GM21360 (cell line): ENCODE results near the gene ZNF761.
"Not testable (repeated sequence)": the region's sequence is repeated elsewhere in the genome, so short reads cannot be mapped to it uniquely, and the experiment has no call there.

Experiments used
- ATAC-seq: cut with Tn5 transposase; IDR thresholded peaks from one replicate; pipeline ENCODE4 v1.9.1; 2021; ENCODE audit warnings: mild to moderate bottlenecking, moderate library complexity; ENCODE audit not compliant: unreplicated experiment

ZNF761 gene

DNA sequence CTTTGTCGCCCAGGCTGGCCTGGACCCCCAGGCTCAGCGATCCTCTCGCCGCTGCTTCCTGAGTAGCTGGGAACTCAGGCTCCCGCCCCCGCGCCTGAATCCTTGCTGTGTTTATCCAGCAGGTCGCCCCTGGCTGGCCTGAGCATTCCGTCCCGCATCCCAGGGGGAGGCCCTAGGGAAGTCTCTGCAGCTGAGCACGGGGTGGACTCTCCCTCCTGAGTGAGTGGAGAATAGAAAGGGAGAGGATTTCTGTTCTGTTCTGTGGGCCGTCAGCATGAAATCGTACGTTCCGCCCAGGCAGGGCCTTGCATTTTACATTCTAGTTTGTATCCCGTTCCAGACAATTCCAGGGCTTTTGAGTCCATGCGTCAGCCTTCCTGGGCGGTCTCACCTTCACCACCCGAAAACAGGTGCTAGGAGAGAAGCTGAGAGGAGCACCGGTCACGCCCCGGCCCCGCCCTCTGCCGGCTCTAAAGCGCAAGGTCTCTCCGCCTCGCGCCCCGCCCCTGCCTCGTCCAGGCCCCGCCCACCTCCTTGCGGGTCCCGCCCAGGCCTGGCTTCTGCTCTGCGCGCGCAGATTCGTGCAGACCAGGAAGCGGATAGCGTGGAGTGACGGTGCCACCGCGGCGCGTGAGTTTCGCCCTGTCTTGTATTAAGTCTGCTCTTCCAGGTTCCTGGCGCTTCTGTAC, at the start of gene ZNF761:
Gene ZNF761 (plus strand): TSS at position 586 of the 689 bp plus-strand sequence. CDS start 15,285 bp downstream, outside the sequence.
- peak; percentile 93 for ATAC-seq

- ATAC-seq: no peak
Measured at GRCh38 chr19:53388168-53388567, 43.6 kb upstream of the ZNF761 start.

GRCh38 chr19:53388904-53389303, 42.9 kb upstream of the ZNF761 start:
- ATAC-seq: no peak

DNA sequence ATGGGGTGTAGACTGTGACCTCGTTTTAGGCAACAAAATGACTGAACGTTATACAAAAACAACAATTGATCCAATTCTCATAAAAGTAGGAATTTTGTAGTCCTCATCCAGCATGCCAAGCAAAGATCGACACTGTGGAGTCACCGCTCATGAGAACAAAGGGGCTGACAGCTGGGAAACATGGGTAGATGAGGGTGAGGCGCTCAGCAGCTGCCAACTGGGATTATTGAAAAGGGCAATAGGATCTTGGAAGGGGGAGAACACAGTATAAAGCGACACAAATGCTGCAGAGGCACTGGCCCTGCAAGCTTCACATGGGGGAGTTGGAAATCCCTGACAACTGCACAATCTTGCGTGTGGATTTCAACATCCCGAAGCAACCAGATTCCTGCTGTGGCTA, 42.2 kb upstream of the ZNF761 start:
- no peak for ATAC-seq

DNA sequence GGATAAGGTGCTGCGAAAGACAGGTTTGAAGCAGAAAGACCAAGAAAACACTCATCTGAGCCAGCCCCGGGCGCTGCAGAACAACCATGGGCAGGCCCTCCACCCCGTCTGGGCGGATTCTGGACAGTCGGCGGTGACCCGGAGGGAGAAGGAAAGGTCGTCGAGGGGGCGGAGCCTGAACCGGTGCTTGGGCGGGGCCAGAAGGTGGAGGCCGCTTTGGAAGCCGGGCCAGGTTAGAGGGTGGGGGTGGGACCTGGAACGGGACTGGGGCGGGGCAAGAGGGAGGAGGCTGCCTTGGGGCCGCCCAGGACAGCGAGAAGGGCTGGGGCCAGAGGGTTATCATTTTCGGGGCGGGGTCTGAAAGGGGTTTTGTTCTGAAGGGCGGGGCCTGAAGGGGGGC, 41.8 kb upstream of the ZNF761 start:
- no peak for ATAC-seq

- ATAC-seq: peak; percentile 6
Measured at GRCh38 chr19:53394522-53394973, 37.2 kb upstream of the ZNF761 start.

GRCh38 chr19:53394974-53395839, 36.6 kb upstream of the ZNF761 start, which contains the start of gene ZNF765:
ZNF765 (plus strand) TSS chr19:53395149; CDS start chr19:53398016, 2,867 bp downstream.
- ATAC-seq: peak; percentile 89

DNA sequence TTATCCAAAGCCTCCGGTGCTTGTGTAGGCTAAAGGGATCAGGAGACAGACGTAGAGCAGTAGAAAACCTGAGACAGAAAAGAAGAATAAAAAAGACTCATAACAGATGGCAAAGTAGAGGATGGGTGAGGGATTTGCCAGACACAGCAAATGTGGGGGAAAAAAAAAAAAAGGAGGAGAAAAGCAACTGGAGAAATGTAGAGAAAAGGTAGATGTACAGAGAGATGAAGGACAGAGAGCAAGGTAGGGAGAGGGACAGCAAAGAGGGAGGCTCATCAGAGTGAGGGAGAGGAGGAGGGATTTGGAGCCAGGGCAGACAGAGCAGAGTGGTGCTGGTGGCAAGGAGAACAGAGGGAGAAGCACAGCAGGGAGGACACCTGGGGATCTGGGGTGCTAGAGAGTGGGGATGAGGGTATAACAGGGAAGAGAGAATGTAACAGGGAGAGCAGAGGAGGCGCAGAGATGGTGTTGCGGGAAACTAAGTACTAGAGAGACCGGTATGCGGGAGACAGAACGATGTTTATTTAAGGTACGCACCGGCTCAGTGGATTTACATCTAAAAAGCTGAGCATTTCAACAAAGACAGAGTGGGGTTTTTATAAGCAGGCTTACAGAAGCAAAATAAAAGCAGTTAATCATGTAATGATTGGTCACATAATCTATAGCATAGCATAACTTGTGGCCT, 35.8 kb upstream of the ZNF761 start:
- not testable (repeated sequence) for ATAC-seq

- no peak for ATAC-seq
Measured at GRCh38 chr19:53396525-53396868, 35.3 kb upstream of the ZNF761 start.

- not testable (repeated sequence) for ATAC-seq
Measured at GRCh38 chr19:53397918-53398317, 33.9 kb upstream of the ZNF761 start.

- no peak for ATAC-seq
Measured at GRCh38 chr19:53409505-53410204, 22.1 kb upstream of the ZNF761 start.

DNA sequence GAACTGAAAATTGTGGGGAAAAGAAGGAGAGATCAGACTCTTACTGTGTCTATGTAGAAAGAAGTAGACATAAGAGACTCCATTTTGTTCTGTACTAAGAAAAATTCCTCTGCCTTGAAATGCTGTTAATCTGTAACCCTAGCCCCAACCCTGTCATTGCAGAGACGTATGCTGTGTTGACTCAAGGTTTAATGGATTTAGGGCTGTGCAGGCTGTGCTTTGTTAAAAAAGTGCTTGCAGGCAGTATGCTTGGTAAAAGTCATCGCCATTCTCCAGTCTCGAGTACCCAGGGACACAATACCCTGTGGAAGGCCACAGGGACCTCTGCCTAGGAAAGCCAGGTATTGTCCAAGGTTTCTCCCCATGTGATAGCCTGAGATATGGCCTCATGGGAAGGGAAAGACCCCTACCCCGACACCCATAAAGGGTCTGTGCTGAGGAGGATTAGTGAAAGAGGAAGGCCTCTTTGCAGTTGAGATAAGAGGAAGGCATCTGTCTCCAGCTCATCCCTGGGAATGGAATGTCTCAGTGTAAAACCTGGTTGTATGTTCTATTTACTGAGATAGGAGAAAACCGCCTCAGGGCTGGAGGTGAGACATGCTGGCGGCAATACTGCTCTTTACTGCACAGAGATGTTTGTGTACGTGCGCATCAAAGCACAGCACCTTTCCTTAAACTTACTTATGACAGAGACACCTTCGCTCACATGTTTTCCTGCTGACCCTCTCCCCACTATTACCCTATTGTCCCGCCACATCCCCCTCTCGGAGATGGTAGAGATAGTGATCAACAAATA, 11.1 kb upstream of the ZNF761 start:
- ATAC-seq: not testable (repeated sequence)

GRCh38 chr19:53422551-53422950, 9.2 kb upstream of the ZNF761 start:
- no peak for ATAC-seq

GRCh38 chr19:53423074-53423473, 8.7 kb upstream of the ZNF761 start:
- ATAC-seq: not testable (repeated sequence)

GRCh38 chr19:53423680-53424079, 8.1 kb upstream of the ZNF761 start:
- ATAC-seq: not testable (repeated sequence)

- ATAC-seq: no peak
Measured at GRCh38 chr19:53424968-53425597, 6.7 kb upstream of the ZNF761 start.

DNA sequence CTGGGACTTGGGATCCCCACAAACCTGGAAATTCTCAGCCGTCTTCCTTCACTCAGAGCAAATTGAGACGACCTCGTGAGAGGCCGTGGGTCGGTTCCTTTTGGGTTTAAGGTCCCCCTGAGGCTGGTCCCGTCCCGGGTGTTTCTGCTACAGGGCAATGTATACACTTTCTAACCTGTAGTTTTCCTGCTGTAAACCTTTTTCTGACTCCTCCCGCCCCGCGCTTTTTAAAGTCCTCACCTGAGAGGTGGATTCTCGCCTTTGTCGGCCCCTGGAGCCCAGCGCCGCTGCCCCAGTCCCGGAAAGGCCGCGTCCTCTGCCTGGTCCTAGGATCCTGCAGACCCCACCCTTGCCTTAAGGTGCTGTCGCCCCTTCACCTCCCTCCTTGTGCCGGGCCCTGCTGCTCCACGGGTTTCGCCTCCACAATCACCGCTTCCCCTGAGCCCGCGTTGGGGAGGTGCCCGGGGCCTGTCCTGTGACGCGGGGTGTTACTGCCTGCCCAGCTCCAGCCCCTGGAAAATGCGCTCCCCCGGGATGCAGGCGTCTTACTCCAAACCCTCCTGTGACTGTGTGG, 391 bp downstream of the ZNF761 start:
- peak; percentile 26 for ATAC-seq

GRCh38 chr19:53443809-53444208, 12.0 kb downstream of the ZNF761 start:
- not testable (repeated sequence) for ATAC-seq

DNA sequence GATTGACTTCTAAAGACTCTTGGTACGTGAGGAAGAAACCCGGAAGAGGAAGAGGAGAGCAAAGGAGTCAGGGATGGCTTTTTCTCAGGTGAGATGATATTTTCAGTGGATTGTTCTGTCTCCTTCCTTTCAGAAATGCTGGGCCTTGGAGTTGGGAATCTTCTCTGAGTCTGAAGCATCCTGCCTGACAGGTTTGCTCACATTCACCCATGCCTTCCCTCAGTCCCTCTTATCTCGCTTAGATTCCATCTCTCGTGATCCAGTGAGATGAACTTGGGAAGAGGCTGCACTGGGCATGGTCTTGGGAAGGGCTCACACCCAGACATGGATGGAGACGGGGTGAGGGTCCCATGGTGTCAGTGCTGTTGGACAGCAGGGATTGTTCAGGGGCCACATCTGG, 15.4 kb downstream of the ZNF761 start:
- not testable (repeated sequence) for ATAC-seq
